HepG2 (cell line): ENCODE measurements around the gene LZTS2. TPM values are rescaled to one million over a fixed set of nuclear protein-coding genes. Genes with fewer than 3 reads are reported as not detected.

Experiments
- FIP1L1 ChIP-seq: fragments of 200-400 bp; formaldehyde crosslinking; IDR thresholded peaks from 2 replicates; pipeline ENCODE4 v1.6.1; 2018; ENCODE audit warnings: low read depth, mild to moderate bottlenecking, low read length, moderate library complexity, borderline replicate concordance; ENCODE audit not compliant: insufficient read depth
- HCFC1 ChIP-seq: fragments of 150-350 bp; IDR thresholded peaks from 2 replicates; pipeline ENCODE4 v1.6.1; 2014; ENCODE audit warnings: low read depth, low read length
- HOMEZ ChIP-seq: IDR thresholded peaks from 2 replicates; pipeline ENCODE4 v1.6.1; 2016; ENCODE audit warnings: low read depth
- IRX3 ChIP-seq: sonication (generic); formaldehyde crosslinking; IDR thresholded peaks from 2 replicates; pipeline ENCODE4 v1.8.1; 2023; ENCODE audit warnings: mild to moderate bottlenecking, low read depth, missing genetic modification reagents, borderline replicate concordance
- NFKB2 ChIP-seq: sonication (generic); formaldehyde crosslinking; IDR thresholded peaks from 2 replicates; pipeline ENCODE4 v1.4.0; 2020; ENCODE audit warnings: missing genetic modification reagents, borderline replicate concordance
- NFYC ChIP-seq: IDR thresholded peaks from 2 replicates; pipeline ENCODE4 v1.6.1; 2016; ENCODE audit warnings: missing genetic modification reagents, missing compliant biosample characterization
- ONECUT2 ChIP-seq: sonication (generic); formaldehyde crosslinking; IDR thresholded peaks from 2 replicates; pipeline ENCODE4 v1.4.0; 2020; ENCODE audit warnings: missing genetic modification reagents
- THRA ChIP-seq: sonication (generic); formaldehyde crosslinking; IDR thresholded peaks from 2 replicates; pipeline ENCODE4 v1.4.0; 2020; ENCODE audit warnings: missing genetic modification reagents, borderline replicate concordance
- ZBTB1 ChIP-seq: sonication (generic); formaldehyde crosslinking; IDR thresholded peaks from 2 replicates; pipeline ENCODE4 v1.4.0; 2020; ENCODE audit warnings: missing genetic modification reagents, borderline replicate concordance
- ZNF318 ChIP-seq: sonication (generic); formaldehyde crosslinking; IDR thresholded peaks from 2 replicates; pipeline ENCODE4 v1.4.0; 2020; ENCODE audit warnings: mild to moderate bottlenecking, missing genetic modification reagents
- ZNF496 ChIP-seq: sonication (generic); formaldehyde crosslinking; IDR thresholded peaks from 2 replicates; pipeline ENCODE4 v1.8.1; 2023; ENCODE audit warnings: mild to moderate bottlenecking, moderate library complexity, missing genetic modification reagents; ENCODE audit not compliant: insufficient replicate concordance
- ZNF501 ChIP-seq: sonication (generic); formaldehyde crosslinking; IDR thresholded peaks from 2 replicates; pipeline ENCODE4 v1.5.1; 2020; ENCODE audit warnings: mild to moderate bottlenecking, moderate library complexity, missing genetic modification reagents
- ZNF552 ChIP-seq: sonication (generic); formaldehyde crosslinking; IDR thresholded peaks from 2 replicates; pipeline ENCODE4 v1.9.0; 2022; ENCODE audit warnings: missing genetic modification reagents, mild to moderate bottlenecking, borderline replicate concordance
- ZNF597 ChIP-seq: sonication (generic); formaldehyde crosslinking; IDR thresholded peaks from 2 replicates; pipeline ENCODE4 v1.5.0; 2020; ENCODE audit warnings: missing genetic modification reagents
- ZNF652 ChIP-seq: IDR thresholded peaks from 2 replicates; pipeline ENCODE4 v1.6.1; 2016; ENCODE audit warnings: low read depth, borderline replicate concordance
- ZNF788 ChIP-seq: sonication (generic); formaldehyde crosslinking; IDR thresholded peaks from 2 replicates; pipeline ENCODE4 v1.5.0; 2020; ENCODE audit warnings: mild to moderate bottlenecking, missing genetic modification reagents, borderline replicate concordance
- polyA plus RNA-seq, 8 experiments: library from polyadenylated mRNA; depleted of rRNA in 3 of 8; stranded (reverse) in 7 of 8; unstranded in 1 of 8; fragments of >200 nt; fragmentation: Illumina TruSeq in 4 of 8; extraction: Trizol in 4 of 8; gene quantifications; 2 replicates each; pipeline versions ENCODE4 v1.2.1 to v1.2.3, GENCODE V29; 2011 to 2016; ENCODE audit warnings: low read depth in 4 of 8, missing spikeins in 1 of 8, mixed read lengths in 1 of 8; ENCODE audit not compliant: insufficient read depth in 1 of 8
- total RNA-seq, 5 experiments: library from RNA; depleted of rRNA; stranded (reverse); fragments of >200 nt; fragmentation: Illumina TruSeq; extraction: Trizol; gene quantifications; 2 replicates each; pipeline ENCODE4 v1.2.3, GENCODE V29; 2016; ENCODE audit warnings: low read depth in 1 of 5

The LZTS2 gene
- total and polyA plus RNA-seq, 2 of the 13 experiments (the other 11 are each of a cell fraction or from before 2014, with no cell fraction given) = 43.6 to 65.6 TPM

GRCh38 chr10:101012525-101013364 is 13.1 kb downstream of the LZTS2 start (continued):
- TF ChIP-seq ZNF318 (CRISPR knock-in tag) = no peak
- TF ChIP-seq ZNF501 (CRISPR knock-in tag) = no peak
- TF ChIP-seq ZNF788 (CRISPR knock-in tag) = no peak
- no peak for TF ChIP-seq NFKB2 (CRISPR knock-in tag)
- TF ChIP-seq ONECUT2 = no peak
- no peak for TF ChIP-seq ZNF652
- TF ChIP-seq ZNF496 = no peak
- peak; percentile 35; the same call in 1 of the 2 replicates for TF ChIP-seq ZNF552
- no peak for TF ChIP-seq ZNF597 (CRISPR knock-in tag)
- TF ChIP-seq HOMEZ (CRISPR knock-in tag) = no peak
- no peak for TF ChIP-seq NFYC
- TF ChIP-seq HCFC1 = no peak
- no peak for TF ChIP-seq FIP1L1
- TF ChIP-seq THRA (CRISPR knock-in tag) = peak; percentile 28; the same call in 1 of the 2 replicates
- TF ChIP-seq IRX3 = no peak
- TF ChIP-seq ZBTB1 (CRISPR knock-in tag) = no peak
